HG02884 (cell line): ENCODE results near the gene HOXB5.

Experiments used
- ATAC-seq: cut with Tn5 transposase; IDR thresholded peaks from one replicate; pipeline ENCODE4 v1.9.1; 2021; ENCODE audit warnings: mild to moderate bottlenecking, moderate library complexity; ENCODE audit not compliant: unreplicated experiment

HOXB5 gene

DNA sequence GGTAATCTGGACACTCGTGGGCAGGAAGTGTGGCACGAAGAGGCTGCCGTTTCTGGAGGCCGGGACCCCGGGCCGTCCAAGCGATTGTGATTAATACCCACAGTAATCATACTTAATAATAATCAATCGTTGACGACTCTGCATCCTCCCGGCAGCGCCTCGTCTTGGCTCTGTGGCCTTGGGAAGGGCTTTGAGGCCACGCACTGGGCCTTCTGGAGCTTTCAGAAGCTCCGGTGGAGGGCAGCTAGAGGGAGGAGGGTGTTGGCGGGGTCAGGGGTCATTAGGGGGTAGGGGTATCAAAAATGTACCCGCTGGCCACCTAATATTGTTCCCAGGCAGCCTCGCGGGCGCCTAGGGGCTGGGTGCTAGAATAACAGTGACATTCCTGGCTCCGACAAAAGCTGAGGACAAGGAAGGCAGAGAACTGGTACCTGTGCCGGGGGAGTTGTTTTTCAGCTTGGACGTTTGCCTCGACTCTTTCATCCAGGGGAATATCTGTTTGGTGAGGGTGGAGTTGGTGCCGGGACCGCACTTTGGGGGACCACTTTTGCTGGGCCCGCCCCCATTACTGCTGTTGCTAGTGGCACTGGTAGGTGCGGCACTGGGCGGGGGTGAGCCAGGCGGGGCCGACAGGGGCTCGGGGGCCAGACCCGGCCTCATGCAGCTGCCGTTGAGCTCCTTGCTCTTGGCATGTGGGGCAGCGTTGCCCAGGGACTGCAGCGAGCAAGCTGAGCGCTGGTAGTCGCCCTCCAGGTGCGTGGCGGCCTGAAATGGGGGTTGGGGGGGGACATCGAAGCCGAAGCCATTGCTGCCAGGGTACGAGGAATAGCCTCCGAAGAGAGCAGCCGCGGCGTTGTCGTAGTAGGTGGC is 41.7 kb downstream of the HOXB5 start:
- no peak for ATAC-seq

DNA sequence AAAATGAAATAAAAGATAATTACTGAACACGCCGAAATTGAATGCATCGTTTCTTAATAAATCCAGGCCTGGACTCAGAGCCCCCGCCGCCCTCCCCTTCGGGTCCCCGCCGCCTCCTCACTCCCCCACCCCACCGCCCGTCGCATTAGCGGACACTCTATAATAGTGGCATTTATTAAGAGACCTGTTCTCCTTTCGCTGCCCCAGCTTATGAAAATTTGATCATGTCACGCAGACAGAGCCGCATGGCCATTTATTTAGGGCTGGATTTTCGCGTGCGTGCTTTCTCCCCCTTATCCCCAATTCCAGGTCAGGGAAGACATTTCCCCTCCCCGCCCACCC is 42.4 kb downstream of the HOXB5 start:
- ATAC-seq, result no peak

DNA sequence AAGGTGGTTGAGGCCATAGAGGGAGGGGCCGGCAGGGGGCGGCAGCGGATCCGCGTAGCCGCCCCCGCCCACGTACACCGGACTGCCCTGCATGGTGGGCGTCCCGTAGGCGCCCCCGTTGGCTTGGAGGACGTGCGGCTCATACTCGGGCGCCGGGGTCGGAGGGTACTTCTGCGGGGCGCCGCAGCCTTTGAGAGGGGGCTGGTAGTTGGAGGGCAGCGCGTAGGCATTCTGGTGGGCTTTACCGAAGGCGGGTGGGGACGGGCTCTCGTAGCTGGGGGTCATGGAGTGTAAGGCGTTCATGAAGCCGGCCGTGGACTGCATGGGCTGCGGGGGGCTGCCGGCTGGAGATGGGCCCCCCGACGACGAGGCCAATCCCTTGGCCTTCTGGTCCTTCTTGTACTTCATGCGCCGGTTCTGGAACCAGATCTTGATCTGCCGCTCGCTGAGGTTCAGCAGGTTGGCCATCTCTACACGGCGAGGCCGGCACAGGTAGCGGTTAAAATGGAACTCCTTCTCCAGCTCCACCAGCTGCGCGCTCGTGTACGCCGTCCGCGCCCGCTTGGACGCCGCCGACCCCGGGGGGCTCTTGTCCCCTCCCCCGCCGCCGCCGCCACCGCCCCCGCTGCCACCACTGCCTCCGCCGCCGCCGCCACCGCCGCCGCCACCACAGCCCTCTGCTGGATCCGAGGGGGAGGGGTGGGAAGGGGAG is 42.9 kb downstream of the HOXB5 start:
- no peak for ATAC-seq

DNA sequence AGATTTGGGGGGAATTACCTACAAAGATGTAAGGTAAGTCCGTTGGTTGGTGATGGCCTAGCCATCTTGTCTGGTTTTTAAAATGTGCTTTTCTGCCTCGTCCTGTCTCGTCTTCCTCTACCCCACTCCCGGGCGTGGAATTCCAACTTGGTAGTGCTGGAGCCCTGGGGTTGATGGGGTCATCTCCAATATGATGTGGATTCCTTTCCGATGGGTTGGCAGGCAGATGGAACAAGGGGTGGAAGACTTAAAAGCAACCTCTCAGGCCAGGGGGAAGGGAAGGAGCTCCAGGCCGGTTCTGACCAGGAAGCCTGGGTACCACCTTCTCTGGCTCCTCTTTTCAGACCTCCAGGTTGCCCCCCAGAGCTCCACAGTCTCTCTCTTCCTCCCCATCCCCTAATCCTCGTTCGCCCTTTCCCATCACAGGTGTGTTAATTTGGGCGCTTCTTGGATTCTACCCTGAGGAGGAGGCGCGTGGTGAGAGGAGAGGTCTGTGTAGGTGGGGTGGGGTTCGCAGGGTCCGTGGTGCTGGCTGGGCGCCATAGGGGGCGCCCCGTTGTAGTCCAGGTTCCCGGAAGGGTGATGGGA is 43.6 kb downstream of the HOXB5 start:
- no peak for ATAC-seq

DNA sequence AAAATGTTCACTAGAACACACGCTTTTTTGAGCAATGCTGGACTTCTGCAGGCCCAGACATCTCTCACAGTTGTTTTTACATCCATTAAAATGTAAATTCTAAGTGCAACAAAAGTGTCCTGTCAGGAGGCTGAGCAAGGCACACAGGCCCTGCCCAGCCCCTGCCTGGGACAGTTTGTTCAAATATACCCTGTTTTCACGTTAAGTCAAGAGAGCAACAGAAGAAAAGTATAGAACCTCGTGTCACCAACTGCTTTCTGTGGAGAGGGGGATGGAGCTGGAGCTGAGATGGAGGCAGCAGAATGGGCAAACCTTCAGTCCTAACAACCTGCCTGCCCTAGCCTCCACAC is 44.3 kb downstream of the HOXB5 start:
- ATAC-seq, result no peak

DNA sequence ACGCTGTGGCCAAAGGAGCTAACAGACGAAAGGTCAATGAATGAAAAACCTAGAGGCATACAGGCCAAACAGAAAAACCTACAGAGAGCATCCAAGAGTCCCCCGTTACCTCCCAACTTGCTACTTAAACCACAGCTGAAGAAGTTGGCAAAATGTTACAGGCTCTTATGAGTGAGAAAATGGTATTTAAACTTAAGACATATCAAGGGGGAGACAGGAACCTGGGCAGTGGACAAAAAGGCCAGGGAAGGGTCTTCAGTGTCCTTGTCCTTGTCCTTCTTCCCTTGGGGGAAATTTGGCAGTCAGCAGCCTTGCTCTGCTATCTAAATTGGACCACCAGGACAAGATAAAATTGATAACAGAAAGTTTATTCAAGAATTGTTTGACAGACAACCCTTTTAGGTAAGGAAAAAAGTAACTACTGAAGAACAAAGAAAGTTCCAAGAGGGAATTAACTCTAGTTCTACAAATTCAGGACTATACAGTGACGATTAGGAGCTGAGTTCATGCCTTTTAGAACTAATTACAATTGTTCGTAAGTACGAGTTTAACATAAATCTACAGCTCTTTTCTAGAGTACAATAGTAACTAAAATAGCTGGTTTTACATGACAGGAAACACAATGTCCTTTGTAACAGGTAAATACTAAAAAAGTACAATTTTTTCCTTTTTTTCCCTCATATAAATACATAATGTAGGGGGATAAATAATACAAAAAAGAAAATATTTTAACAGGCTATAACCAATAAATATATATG is 44.9 kb downstream of the HOXB5 start:
- no peak for ATAC-seq

DNA sequence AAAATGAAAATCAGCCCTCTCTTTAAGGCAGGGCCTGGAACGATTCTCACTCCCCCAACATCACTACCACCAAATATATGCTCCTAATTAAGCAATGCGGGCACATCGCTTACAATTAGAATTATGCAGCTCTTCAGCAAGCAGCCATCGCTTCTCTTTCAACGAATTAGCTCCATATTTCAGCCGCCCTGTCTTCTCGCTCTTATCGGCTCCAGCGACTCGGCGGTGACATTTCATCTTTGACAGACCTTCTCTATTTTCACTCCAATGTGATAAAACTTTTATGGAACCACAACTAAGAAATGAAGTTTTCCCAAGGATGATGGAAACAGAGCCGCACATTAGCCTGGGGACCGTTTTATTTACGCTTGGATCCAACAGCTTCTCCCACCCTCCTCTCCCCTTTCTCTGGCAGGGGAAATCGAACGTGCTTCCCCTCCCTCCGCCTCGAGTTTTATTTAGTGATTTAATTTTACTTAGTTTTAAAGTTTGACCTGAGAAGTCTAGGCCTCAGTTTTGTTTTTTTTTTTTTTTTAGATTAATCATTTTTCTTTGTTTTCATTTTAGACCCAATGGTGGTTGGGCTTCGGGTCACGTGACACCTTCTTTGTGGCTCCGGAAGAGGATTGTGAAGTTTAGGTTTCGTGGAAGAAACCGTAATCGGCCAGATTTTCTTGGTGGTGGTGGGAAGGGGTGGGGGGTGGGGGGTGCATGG is 45.6 kb downstream of the HOXB5 start:
- no peak for ATAC-seq

DNA sequence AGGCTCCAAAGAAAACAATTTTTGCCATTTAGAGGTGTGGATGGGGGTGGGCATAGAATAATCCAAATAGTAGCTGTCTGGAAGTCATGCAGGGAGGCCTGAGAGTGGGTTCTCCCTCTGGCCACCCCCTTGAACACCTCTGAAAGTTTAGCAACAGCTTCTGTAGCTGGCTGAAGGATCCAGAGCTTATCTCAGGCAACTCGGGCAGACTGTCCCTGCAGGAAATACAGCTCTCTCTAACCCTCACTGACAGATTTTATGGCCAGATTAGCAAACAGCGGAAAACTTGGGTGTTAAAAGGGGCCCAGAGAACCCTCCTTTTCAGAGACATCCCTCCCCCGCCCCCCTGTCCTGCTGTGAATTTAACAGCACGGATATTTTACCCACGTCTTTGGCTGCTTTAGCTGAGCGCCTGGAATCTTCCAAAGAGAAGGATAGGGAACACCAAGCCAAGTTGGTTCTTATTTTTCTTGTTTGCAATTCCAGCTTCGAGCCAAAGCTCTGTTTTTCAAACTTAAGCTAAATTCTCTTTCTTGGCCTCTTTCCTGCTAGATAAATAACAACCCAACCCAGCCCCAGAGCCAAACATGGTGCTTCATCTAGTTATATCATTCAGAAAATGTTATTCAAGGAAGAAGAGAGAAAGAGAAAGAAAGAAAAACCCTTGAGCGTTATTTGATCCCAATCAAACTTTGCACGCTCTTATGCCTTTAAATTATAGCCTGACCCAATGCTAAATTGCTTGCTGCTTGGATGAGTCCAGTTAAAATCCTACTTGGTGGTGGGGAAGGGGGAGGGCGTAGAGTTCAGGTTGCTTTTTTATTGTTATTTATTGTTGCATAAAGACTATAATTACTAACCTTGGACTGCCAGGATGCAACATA is 46.4 kb downstream of the HOXB5 start:
- ATAC-seq, result no peak

DNA sequence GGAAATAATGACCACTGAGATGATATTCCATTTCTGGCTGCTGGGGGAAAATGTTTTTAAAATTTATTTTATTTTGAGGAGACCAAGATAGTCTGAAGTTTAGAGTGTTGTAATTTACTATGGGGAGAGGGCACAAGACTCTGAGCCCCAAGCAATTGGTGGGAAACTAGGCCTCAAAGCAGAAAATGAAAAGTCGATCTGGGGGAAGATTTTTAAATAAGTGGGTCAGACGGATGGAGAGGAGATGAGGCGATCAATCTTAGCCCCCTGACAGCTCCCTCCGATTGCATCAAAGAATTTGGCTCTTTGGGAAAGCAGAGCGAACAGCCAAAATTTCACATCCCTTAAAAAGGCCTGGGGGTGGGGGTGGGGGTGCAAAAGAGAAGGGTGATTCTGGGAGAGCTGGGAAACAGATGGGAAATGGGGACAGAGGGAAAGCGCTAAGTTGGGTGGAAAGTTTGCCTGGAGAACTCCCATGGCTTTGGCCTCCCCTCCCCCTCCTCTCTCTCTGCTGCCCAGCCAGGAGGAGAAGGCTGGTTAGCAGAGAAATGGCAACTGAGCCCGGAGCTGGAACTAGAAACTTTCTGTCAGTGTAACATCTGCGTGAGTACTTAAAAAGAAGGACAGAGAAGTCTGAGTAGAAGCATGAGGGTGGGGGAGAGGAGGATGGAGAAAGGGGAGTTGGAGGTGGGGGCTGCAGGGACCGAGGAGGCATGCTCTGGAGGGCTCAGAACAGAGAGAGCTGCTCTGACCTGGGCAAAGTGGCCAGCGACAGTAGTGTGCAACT is 47.2 kb downstream of the HOXB5 start:
- no peak for ATAC-seq

DNA sequence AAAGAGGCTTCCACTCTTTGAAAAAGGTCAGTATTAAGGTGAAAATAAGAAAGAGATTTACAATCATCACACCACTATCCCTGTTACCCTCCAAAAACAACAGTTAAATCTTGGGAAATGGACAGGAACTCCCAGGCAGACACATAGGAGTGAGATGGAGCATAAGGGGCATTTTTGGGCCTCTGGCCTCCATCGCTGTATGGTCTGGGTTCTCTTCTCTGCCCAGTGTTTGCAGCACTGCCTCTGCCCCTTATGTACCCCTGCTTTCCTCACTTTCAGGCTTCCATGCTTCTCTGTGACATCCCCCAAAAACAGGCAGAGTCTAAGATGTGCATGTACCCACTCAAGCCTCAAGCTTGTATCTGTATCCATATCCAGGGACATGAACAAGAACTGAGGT is 48.0 kb downstream of the HOXB5 start:
- no peak for ATAC-seq

DNA sequence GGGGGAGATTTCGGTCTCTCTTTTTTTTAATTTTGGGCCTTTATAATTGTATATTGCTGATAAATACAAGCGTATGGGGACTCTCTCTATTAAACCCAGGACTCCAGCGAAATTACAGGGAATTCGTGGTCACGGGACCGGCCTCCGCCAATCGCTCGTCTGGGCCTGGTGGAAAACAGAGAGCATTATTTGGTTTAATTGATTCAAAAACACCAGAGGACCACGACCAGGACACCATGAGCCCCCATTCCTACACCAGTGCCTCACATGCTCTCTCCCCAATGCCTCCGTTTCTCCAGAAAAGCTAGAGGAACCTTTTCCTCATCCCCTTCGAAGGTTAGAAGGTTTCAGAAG is 48.6 kb downstream of the HOXB5 start, which contains the start of gene HOXB2:
TSS of gene HOXB2 (minus strand) at position 88 of the 354 bp plus-strand sequence. CDS start 198 bp downstream, outside the sequence.
- no peak for ATAC-seq

DNA sequence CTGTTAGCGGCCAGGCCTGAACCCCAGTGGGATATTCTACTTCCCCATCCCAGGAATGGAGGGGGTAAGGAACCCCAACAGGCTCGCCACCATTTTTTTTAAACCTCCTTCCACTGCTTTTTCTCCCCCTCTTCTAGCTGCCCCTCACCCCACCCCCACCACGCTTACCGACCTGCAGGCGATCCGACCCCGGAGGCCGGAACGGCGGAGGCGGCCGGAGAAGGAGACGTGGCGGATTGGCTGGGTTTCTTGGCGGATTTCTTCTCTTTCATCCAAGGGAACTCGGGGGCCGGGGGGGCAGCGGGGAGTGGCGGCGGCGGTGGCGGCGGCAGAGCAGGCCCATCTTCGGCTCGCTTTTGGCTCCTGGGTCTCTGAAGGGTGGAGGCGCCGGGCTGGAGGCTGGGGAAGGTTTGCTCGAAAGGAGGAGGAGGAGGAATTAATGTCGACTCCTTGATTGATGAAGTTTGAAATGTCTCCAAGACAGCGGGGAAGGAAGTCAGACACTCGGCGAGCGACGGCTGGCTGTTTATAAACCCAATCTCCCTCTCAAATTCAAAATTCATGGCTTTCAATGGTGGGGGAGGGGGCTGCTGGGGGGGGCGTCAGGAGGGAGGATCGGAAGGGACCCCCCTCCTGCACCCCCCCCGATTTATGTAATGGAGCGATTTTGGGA is 49.1 kb downstream of the HOXB5 start:
- no peak for ATAC-seq

DNA sequence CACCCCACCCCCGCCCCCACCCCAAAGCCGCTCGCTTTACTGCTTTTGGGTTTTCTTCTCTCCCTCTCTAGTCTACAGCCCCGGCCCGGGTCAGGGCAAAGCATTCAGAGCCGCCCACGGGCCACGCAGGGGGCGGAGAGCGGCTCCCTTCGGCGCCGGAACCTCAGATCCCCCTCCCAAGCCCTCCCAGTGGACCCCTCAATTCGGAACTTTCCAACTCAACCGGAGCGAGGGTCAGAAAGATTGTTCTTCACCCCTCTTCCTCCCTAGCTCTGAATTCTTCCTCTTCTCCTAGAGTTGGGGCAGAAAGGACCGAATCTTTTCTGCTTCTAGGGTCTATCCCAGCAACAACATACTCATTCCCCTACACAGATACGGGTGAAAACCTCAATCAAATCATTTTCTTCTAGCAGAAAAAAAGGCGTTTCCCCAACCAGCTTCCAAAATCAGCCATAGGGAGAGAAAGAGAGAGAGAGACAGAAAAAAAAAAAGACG is 49.7 kb downstream of the HOXB5 start:
- no peak for ATAC-seq

DNA sequence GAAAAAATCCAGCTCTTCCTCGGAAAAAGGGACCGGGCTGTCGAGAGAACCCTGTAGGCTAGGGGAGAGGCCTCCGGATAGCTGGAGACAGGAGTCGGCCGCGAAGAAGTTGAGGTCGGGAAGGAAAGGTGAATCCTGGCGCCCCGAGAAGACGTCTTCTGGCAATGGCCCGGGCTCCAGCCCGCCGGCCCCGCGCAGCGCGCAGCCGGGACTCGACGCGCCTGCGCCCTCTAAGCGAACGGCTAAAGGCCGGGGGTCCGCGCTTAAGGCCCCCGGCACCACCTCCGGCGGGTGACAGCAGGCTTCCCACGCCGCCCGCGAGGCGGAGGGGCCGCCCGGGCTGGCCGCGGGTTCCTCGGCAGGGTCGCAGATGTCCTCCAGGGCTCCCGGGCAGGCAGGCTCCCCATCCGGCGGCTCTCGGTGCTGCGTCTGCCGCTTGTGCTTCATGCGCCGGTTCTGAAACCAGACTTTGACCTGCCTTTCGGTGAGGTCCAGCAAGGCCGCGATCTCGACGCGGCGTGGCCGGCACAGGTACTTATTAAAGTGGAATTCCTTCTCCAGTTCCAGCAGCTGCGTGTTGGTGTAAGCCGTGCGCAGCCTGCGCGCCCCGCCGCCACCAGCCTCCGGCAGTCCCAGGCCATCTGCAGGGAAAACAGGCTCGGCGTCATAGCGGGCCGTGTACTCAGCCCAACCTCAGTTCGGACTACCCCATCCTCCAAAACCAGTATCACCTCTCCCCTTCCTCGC is 50.3 kb downstream of the HOXB5 start:
- ATAC-seq, result no peak

DNA sequence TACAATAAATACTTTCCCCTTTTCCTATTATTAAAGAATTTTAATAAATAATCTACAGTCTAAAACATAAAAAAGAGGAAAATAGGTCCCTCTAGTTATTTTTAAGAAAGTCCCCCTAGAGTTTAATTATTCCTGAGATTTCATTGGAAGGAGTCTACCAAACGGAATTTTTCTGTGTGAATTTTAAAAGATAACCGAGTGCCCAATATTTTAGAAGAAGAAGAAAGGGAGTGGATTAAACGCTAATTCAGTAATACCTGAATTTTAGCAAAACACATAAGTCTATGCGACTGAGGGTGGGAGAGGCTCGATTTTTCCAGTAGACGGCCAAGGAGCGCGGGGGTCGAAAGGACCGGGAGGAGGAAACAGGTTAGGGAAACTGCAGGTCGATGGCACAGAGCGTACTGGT is 50.9 kb downstream of the HOXB5 start:
- ATAC-seq, result no peak

DNA sequence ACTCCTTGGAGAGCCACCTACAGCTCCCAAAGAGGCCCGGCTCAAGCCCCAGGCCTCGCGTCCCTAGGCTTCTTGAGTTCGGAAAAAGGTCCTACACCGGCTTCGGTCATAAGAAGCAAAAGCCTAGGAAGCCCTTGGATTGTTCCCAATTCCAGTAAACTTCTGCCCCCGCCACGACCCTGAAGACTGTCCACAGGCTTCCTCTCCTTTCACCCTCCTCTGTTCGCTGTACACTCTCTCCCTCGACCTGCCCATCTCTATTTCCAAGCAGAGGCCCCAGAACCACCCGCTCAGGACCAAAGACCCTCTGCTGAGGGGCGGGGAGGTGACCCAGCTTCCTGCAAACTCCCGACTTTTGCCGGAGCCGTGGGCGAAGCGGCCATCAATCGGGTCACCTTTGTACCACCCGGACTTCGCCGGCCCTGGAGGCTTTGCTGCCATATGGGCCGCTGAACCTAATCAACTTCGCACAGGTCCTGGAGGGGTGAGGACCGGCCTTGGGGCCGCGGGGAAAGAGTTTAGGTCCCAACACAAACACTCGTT is 51.4 kb downstream of the HOXB5 start:
- no peak for ATAC-seq

DNA sequence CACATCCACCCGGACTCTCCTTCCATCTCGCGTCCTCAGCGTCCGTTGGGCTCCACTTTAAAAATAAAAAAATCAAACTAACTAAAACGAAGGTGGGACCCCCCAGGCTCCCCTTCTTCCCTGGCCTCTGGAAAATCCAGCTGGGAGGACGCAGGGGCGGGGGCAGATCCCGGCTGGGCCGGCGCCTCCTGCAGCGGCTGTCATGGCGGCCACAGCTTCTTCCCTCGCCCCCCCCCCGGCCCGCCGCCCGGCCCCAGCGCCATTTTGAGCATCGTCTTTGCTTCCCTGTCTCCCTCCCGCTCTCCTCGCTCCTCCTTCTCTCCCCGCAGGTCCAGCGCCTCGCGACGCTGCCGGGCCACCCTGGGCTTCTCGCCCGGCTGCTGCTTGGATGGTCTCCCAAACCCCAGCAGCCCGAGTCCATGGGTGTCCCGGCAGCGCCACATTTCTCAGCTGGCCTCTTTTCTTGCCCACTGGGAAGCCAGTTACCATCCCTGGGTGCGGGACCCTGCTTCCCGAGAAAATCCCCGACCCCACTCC is 51.9 kb downstream of the HOXB5 start:
- no peak for ATAC-seq
